ENCODE results near the gene PTPRD. TPM values are rescaled to one million over a fixed set of nuclear protein-coding genes. Genes with fewer than 3 reads are reported as not detected.

Gene PTPRD
- total RNA-seq, 1 experiment from 2014 or later, result not detected

DNA sequence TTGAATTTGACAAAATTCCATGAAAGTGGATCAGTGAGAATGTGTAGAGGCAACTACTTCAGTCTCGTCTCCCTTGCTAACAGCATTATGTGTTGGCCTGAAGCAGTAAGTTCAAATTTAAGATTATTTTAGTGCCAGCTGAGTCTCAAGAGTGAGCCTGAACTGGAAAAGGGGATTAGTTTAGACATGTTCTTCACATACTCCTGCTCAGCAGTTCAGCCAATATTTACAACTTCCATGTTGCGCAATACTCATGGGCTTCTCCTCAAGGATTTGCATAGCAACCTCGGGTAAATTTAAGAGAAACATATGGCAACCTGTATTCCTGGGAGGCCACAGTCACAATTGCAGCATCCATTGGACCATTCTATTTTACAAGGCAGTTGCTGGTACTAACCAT is 553.8 kb downstream of the PTPRD start:
- no TSS peak for BruUV-seq (replicated peaks)
- Histone ChIP-seq H3K9me3 (ENCODE audit: low read depth, low read length, poor library complexity, severe bottlenecking) (no peaks in the 10 kb centered on the region), H3K36me3 (ENCODE audit: insufficient read depth, low read length, poor library complexity, severe bottlenecking) (no peaks in the 10 kb centered on the region), H3K4me3 (ENCODE audit: low read depth, low read length, poor library complexity, severe bottlenecking) (no peak overlapping the region), H3K27me3 (replicated peaks; ENCODE audit: insufficient read depth, low read depth, low read length, poor library complexity) (no peaks in the 10 kb centered on the region), H3K4me1 (ENCODE audit: insufficient read depth, low read length, poor library complexity, severe bottlenecking) (peaks cover 11% of the 10 kb centered on the region), H3K27ac (ENCODE audit: low read depth, low read length, poor library complexity, severe bottlenecking) (no peak overlapping the region)
- intact Hi-C loops (cut with micrococcal nuclease; ENCODE audit: unreplicated experiment), result no loop called here
- POLR2A ChIA-PET (ENCODE audit: low non-redundant PET), result no interaction called here
- CTCF ChIA-PET, result no interaction called here
- DNase-seq (ENCODE audit: low spot score), result peak; percentile 54
- TF ChIP-seq, protein P1, sequence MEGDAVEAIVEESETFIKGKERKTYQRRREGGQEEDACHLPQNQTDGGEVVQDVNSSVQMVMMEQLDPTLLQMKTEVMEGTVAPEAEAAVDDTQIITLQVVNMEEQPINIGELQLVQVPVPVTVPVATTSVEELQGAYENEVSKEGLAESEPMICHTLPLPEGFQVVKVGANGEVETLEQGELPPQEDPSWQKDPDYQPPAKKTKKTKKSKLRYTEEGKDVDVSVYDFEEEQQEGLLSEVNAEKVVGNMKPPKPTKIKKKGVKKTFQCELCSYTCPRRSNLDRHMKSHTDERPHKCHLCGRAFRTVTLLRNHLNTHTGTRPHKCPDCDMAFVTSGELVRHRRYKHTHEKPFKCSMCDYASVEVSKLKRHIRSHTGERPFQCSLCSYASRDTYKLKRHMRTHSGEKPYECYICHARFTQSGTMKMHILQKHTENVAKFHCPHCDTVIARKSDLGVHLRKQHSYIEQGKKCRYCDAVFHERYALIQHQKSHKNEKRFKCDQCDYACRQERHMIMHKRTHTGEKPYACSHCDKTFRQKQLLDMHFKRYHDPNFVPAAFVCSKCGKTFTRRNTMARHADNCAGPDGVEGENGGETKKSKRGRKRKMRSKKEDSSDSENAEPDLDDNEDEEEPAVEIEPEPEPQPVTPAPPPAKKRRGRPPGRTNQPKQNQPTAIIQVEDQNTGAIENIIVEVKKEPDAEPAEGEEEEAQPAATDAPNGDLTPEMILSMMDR (conservative IDR thresholded peaks at IDR 0.05; ENCODE audit: low read depth, low read length), result no peak
- no peak for TF ChIP-seq EZH2 (IDR thresholded peaks at IDR 0.05; ENCODE audit: borderline replicate concordance, low read depth, low read length, poor library complexity, severe bottlenecking)

DNA sequence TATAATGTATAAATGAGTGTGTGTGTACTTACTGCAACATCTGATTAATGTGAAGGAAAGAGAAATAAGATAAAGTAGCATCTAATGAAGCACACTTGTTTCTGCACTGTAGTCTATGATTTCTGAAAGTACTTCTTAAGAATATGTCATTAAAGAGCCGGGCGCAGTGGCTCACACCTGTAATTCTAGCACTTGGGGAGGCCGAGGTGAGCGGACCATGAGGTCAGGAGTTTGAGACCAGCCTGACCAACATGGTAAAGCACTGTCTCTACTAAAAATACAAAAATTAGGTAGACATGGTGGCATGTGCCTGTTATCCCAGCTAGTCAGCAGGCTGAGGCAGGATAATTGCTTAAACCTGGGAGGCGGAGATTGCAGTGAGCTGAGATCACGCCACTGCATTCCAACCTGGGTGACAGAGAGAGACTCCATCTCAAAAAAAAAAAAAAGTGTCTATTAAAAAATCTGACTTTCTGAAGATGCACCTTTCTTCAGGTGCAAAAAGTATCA is 556.9 kb downstream of the PTPRD start:
- ChIA-PET CTCF (no interaction called here), POLR2A (ENCODE audit: low non-redundant PET) (interaction anchor here (0.7 kb wide), 1 partner anchor 1059 kb away, joined by 6 read pairs; no protein-coding TSS in a partner anchor)
- no TSS peak for BruUV-seq (replicated peaks)
- H3K27me3 ChIP-seq (replicated peaks; ENCODE audit: insufficient read depth, low read depth, low read length, poor library complexity), result no peaks in the 10 kb centered on the region
- no peak overlapping the region for H3K4me3 ChIP-seq (ENCODE audit: low read depth, low read length, poor library complexity, severe bottlenecking)
- intact Hi-C loops (cut with micrococcal nuclease; ENCODE audit: unreplicated experiment), result no loop called here
- H3K4me1 ChIP-seq (ENCODE audit: insufficient read depth, low read length, poor library complexity, severe bottlenecking), result peaks cover 11% of the 10 kb centered on the region
- TF ChIP-seq, protein P1 (conservative IDR thresholded peaks at IDR 0.05; ENCODE audit: low read depth, low read length), result no peak
- no peak for TF ChIP-seq EZH2 (IDR thresholded peaks at IDR 0.05; ENCODE audit: borderline replicate concordance, low read depth, low read length, poor library complexity, severe bottlenecking)
- H3K27ac ChIP-seq (ENCODE audit: low read depth, low read length, poor library complexity, severe bottlenecking), result no peak overlapping the region
- no peaks in the 10 kb centered on the region for H3K9me3 ChIP-seq (ENCODE audit: low read depth, low read length, poor library complexity, severe bottlenecking)
- H3K36me3 ChIP-seq (ENCODE audit: insufficient read depth, low read length, poor library complexity, severe bottlenecking), result no peaks in the 10 kb centered on the region
- DNase-seq (ENCODE audit: low spot score), result no peak

DNA sequence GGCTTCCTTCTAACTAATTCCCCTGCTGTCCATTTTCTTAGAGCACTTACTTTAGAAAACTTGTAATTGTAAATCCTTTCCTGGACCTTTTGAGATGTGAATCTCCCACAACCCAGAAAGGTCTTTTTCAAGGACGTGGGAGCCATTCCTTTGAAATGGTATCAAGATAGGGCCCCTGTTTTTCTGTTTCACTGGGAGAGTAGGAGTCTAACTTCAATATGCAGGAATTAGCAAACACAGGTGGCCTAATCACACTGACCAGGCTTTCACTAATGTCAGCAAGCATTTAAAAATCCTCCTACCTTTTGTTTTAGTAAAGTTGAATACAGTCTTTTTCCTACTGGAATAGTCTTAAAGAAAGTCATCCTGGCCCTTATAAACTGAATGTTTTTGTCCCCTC is 558.3 kb downstream of the PTPRD start:
- no peak for DNase-seq (ENCODE audit: low spot score)
- no peak overlapping the region for H3K27ac ChIP-seq (ENCODE audit: low read depth, low read length, poor library complexity, severe bottlenecking)
- BruUV-seq (replicated peaks), result no TSS peak
- ChIA-PET POLR2A (ENCODE audit: low non-redundant PET) (no interaction called here), CTCF (no interaction called here)
- H3K9me3 ChIP-seq (ENCODE audit: low read depth, low read length, poor library complexity, severe bottlenecking), result no peaks in the 10 kb centered on the region
- peaks cover 6% of the 10 kb centered on the region for H3K4me1 ChIP-seq (ENCODE audit: insufficient read depth, low read length, poor library complexity, severe bottlenecking)
- H3K36me3 ChIP-seq (ENCODE audit: insufficient read depth, low read length, poor library complexity, severe bottlenecking), result no peaks in the 10 kb centered on the region
- intact Hi-C loops (cut with micrococcal nuclease; ENCODE audit: unreplicated experiment), result no loop called here
- H3K4me3 ChIP-seq (ENCODE audit: low read depth, low read length, poor library complexity, severe bottlenecking), result no peak overlapping the region
- no peak for TF ChIP-seq EZH2 (IDR thresholded peaks at IDR 0.05; ENCODE audit: borderline replicate concordance, low read depth, low read length, poor library complexity, severe bottlenecking)
- no peaks in the 10 kb centered on the region for H3K27me3 ChIP-seq (replicated peaks; ENCODE audit: insufficient read depth, low read depth, low read length, poor library complexity)

DNA sequence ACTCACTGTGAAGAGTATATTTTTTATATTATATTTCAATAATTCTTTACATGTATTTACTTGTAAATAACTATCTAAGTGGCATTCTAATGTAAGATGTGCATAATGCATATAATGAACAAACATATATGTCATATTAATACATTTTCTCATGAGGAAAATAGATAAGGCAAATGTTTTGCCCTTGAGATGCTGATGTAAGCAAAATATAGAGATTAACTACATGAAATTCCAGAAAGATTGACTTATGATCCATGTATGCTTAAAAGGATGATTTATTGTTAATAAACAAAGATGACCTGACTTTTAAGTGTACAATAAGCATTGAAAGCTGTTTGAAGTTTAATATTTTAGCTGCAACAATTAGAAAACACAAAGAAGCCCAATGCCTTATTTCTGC is 559.9 kb downstream of the PTPRD start:
- Histone ChIP-seq H3K9me3 (ENCODE audit: low read depth, low read length, poor library complexity, severe bottlenecking) (no peaks in the 10 kb centered on the region), H3K27me3 (replicated peaks; ENCODE audit: insufficient read depth, low read depth, low read length, poor library complexity) (no peaks in the 10 kb centered on the region), H3K27ac (ENCODE audit: low read depth, low read length, poor library complexity, severe bottlenecking) (no peak overlapping the region), H3K4me3 (ENCODE audit: low read depth, low read length, poor library complexity, severe bottlenecking) (no peak overlapping the region), H3K4me1 (ENCODE audit: insufficient read depth, low read length, poor library complexity, severe bottlenecking) (no peaks in the 10 kb centered on the region), H3K36me3 (ENCODE audit: insufficient read depth, low read length, poor library complexity, severe bottlenecking) (no peaks in the 10 kb centered on the region)
- ChIA-PET POLR2A (ENCODE audit: low non-redundant PET) (no interaction called here), CTCF (no interaction called here)
- TF ChIP-seq, protein P1 (conservative IDR thresholded peaks at IDR 0.05; ENCODE audit: low read depth, low read length), result no peak
- no peak for DNase-seq (ENCODE audit: low spot score)
- intact Hi-C loops (cut with micrococcal nuclease; ENCODE audit: unreplicated experiment), result no loop called here
- BruUV-seq (replicated peaks), result no TSS peak
